HUDEP-2 (cell line): ENCODE measurements around the gene AMIGO3.

Experiments
- DNase-seq, 76 experiments: peaks; one replicate each; lab custom pipeline; 2025; ENCODE audit not compliant: unreplicated experiment in 76 of 76; lab: John Stamatoyannopoulos, UW

Gene AMIGO3

GRCh38 chr3:49671291-49672288 is 47.9 kb downstream of the AMIGO3 start:
- DNase-seq = no peak

DNA sequence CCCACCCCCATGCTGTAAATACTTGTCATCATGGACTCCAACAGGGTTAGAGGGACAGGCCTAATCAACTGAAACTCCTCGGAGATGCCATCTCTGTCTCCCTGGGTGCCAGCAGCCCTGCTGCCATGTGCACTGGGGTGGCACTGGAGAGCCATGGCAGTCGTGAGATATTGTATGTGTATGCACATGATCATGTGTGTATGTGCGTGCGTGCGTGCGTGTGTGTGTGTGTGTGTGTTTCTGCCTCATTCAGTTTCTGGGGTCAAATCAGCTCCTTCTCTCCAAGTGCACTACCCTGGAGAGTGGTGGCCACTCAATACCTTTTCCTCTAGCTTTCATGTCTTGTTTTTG is 48.6 kb downstream of the AMIGO3 start:
- DNase-seq = no peak

DNA sequence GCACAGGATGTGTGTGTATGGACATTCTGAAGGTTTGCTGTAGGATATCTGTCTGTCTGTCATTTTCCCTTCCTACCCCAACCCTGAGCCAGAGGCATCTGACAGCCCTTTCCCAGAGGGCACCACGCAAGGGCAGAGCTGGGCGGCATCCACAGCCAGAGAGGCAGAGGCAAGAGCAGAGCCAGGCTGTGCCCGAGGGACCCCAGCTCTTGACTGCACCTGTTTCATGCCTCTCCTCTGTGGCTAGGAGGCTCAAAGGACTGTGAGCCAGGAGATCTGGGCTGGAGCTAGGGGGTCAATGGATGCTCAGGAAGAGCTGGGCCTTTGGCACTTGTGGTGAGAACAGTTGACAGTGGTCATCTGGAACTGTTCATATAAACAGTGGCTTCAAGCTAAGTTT is 50.1 kb downstream of the AMIGO3 start:
- DNase-seq = no peak

GRCh38 chr3:49668861-49669260 is 50.6 kb downstream of the AMIGO3 start:
- DNase-seq = no peak

DNA sequence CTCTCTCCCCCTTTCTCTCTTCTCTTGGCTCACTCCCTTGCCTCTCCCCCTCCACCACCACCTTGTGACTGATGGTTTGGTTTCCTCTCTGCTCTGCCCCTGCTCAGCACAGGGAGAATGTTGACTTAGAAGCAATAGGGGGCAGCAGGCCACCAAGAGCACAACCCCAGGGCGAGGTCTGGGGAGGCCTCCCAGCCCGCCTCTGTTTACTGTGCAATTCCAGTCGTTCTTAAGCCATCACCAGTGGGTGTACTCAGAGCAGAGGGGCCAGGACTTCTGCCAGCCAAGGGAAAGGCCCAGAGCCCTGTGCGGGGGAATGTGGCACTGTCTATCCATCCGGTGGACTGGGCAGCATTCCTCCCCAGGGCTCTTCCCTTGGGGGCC is 51.1 kb downstream of the AMIGO3 start:
- DNase-seq = peak in 2 of 76 experiments; percentile 6 to 7

DNA sequence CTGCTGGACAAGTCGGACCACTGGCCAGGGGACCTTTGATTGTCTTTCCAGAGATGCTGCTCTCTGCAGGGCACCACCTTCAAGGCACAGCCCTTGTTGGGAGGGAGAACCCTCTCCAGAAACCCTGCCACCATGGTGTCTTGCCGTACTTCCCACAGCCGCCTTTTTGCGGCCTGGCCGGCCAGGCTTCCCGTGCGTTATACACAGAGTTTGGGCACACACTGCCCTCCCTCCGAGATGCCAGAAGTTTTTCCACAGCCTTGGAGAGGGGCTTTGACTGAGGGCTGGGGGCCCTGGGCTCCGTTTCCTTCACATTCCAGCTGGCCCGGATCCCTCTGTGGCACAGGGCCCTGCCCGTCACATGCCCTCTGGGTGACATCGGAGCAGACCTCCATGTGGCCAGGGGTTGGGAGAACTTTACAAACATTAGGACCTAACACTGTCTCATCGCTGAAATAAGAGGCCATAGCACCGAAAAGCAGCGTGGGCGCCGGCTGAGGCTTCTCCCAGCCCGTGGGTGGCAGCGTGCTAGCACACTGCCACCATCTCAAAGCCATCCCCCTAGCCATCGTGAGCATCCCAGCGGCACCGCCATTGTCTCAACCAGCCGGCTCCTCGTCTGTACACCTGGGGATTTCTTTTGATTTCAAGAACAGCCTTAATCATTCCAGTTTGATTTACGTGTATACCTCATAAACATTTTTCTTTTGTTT is 51.6 kb downstream of the AMIGO3 start:
- DNase-seq = no peak
